GM18867 (cell line): ENCODE results near the gene RETREG1.
"Not testable (repeated sequence)": the region's sequence is repeated elsewhere in the genome, so short reads cannot be mapped to it uniquely, and the experiment has no call there.

Experiments used
- ATAC-seq: cut with Tn5 transposase; IDR thresholded peaks from one replicate; pipeline ENCODE4 v1.9.1; 2021; ENCODE audit warnings: mild to moderate bottlenecking, moderate library complexity; ENCODE audit not compliant: unreplicated experiment

Gene RETREG1

DNA sequence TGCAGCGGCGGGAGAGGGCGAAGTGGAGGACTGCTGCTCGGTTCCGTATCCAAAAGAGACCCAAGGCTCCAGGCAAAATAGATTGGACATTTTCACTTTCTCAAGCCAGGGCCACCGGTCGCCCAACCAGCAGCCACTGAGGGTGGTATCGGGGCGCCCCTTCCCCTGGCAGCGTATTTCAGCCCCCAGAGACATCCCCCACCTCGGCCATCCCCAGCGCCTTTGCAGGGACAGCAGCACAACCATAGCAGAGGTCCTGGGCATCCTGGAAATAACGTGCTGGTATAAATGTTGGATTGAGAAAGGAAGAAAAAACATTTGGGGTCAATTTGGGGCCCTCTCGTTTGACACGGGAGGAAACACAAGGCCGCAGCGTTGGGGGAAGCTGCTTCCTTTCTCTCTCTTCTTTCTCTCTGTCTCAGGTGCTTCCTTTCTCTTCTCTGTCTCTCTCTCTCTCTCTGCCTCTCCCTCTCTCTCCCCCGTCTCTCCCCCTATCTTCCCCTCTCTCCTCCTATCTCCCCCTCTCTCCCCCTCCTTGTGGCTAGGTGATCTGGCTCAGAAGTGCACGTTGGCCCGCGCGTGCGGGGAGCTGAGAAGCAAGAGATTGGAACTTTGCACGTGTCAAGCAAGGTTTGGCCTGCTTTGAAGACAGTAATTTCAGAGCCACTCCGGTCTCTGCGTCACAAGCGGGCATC is 624 bp upstream of the RETREG1 start:
- ATAC-seq: no peak

DNA sequence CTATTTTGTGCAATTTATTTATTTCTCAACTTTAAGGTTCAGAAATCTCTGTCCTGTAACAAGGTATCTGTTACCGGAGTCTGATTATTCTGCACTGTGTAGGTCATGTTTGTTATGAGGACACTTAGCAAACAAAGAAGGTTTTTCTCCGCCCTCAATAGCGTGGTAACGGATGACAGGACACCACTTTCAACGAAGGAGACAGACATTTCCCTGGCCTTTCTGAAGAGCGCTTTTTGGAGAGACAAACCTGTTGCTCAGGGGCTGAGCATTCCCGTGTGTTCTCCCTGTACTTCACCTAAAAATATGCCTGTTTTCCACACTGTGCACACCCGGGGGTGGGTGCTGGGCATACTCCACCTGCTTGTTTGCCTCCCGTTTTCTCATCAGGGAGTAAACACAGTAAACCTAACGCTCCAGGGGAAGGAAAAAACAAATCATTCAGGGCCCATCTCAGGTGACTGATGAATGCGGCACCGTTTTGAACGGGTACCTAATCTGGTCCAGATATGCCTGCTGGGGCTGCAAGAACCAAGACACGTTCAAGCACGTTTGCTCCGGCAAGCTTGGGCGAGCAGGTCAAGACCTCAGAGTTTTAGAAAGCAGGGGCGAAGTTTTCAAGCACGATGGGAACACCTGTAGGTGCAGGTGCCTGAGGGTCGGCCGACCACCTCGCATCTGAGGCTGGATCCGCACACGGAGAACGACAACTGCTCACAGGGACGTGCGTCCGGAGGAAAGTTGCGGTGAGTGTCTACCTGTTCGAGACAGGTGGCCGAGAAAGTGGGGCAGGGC is 859 bp downstream of the RETREG1 start:
- peak; percentile 4 for ATAC-seq

DNA sequence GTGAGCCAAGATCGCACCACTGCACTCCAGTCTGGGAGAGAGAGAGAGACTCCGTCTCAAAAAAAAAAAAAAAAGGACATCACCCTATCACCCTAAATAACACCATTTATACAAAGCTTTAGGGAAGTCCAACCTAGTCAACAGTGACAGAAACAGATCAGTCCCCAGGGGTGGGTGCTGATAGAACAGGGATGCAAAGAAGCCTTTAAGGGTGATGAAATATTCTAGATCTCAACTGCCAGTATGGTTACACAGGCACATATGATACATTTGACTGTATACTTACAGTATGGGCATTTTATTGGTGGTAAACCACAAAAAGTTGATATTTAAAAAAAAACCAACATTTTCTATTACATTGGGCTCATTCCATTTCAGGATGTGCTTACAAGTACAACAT is 4.8 kb downstream of the RETREG1 start:
- ATAC-seq: no peak

DNA sequence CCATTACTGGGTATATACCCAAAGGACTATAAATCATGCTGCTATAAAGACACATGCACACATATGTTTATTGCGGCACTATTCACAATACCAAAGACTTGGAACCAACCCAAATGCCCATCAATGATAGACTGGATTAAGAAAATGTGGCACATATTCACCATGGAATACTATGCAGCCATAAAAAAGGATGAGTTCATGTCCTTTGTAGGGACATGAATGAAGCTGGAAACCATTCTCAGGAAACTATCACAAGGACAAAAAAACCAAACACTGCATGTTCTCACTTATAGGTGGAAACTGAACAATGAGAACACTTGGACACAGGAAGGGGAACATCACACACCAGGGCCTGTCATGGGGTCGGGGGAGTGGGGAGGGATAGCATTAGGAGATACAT is 5.9 kb downstream of the RETREG1 start:
- ATAC-seq: not testable (repeated sequence)

DNA sequence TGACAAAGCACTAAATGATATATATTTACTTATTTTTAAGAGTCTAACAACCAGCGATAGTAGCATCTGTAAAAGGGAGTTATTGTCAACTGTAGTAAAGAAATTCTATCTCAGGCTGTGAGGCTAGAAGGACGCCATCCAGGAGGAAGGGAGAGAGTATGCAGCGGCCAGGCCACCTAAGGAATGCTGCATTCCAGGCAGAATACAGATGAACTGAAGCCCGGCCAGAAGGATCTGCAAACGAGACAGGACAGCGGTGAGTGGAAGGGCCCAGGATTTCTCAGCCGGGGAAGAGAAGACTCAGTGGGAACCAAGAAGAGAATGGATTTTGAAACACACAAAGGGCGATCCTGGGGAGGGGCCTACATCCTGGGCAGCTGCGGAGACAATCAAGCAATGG is 7.4 kb downstream of the RETREG1 start:
- no peak for ATAC-seq

DNA sequence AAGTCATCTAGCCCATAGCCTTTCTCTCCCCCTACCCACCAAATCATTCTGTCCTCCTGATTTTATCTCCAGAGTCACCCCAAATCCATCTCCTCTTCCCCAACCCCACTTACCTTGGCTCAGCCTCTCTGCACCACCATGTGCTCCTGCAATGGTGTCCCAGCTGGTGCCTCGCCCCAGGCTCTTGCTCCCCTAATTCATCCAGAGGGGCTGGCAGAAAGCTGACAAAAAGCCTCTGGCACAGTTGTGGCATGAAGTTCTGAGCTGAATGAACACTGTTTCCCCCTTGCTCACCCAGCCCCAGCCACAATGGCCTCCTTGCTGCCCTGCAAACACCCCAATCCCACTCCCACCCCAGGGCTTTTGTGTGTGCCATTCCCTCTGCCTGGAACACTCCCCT is 10.2 kb downstream of the RETREG1 start:
- no peak for ATAC-seq

DNA sequence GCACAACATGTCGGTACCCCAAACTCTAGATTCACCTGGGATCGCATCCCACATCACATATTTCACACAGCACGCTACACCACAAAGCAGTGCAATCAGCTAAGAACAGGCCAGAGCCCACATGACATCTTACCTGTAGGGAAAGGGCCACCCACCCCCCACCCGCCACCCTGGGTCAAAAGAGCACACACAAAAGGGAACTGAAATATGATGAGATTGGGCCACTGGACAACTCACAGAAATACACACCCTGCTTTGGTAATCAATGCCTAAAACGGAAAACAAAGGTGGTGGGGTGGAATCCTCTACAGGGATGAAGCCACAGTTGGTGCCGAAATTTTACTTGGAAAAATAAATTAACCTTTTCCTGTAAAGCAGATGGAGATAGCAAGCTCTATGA is 13.1 kb downstream of the RETREG1 start:
- peak; percentile 22 for ATAC-seq

DNA sequence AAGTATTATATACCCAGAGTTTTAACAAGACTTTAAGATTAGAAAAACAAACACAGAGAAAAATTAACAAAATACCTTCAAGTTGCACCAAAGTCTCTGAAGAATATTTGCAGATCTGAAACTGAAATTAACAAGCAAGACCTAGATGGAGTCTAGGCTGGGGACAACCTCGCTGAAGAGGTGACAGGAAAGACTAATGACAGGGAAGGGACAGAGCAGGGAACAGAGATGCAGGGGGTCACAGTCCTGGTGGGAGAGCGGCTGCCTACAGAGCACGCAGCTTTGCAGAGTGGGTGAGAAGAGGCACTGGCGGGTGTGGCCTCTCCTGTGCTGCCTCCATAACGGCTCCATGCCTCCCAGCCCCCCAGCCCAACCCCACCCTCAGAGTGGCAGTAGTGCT is 13.5 kb downstream of the RETREG1 start:
- peak; percentile 66 for ATAC-seq

DNA sequence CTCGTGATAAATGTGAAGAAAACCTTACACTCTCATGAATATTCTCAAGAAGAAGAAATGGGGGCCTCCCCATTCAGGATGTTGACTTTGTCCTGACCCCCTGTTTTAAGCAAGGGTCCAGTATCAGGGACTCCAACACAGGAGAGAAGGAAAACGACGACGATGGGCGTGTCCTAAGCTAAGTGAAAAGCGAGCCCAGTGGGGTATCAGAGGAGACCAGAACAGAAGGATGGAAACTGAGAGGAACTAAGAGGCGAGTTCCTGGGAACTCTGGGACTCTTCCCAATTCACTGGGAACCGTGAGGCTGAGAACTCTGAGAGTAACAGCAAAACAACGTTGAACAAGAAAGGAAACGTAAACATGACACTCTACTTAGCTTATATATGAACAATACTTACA is 14.6 kb downstream of the RETREG1 start:
- ATAC-seq: no peak

DNA sequence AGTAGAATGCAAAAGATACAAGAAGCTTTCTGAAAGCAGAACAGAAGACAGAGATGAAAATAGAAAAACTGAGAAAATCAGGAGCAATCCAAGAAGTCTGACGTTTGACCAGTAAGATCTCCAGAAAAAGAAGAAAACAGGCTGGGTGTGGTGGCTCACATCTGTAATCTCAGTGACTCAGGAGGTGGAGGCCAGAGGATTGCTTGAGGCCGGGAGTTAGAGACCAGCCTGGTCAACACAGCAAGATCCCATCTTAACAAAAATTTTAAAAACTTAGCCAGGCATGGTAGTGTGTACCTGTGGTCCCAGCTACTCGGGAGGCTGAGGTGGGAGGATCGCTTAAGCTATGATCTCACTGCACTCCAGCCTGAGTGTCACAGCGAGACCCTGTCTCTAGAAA is 15.9 kb downstream of the RETREG1 start:
- ATAC-seq: no peak

DNA sequence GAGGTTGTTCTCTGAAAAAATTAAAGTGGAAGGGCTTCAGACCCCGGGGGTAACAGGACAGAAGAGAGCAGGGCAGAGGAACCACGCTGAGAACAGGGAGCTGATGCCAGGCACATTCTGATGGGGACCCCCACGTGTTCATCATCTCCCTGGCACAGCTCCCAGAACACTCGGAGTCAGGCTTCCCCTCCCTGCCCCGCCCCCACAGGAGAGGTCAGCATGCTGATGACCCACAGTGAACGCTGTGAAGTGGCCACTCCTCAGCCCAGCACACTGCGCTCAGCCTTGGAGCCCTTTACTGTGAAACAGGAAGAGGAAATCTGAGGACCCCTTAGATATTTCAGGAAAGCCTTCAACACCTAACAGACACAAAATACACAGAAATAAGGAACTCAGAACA is 16.4 kb downstream of the RETREG1 start:
- no peak for ATAC-seq

DNA sequence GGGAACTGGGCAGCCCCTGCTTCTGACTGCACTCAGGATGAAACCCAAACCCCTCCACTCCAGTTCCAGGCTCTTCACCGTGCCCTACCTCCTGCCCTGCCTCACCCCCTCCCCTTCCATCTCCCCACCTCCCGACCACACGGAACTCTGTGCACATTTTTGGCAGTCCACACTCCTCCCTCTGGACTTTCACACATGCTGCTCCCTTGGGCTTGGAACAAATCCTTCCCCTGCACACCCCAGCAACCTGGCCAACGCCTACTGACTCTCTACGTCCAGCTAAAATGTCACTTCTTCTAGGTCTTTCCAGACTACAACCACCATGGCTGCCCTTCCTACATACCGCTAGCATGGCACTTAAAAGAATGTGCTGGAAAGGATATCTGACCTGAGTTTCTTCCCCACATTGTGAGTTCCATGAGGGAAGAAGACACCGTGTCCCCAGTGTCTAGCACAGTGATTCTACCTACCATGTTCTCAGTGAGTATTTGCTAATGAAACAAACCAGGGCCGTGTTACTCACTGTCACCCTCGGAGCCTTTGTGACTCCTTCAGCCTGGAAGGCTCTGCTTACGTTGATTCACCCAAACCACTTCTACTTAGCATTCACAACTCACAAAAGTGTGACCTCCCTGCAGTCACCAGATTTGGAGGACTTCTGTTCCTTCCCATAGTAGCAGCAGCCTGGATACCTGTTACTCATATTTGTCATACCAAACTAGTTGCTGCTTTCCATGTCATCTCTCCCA is 18.7 kb downstream of the RETREG1 start:
- ATAC-seq: no peak

DNA sequence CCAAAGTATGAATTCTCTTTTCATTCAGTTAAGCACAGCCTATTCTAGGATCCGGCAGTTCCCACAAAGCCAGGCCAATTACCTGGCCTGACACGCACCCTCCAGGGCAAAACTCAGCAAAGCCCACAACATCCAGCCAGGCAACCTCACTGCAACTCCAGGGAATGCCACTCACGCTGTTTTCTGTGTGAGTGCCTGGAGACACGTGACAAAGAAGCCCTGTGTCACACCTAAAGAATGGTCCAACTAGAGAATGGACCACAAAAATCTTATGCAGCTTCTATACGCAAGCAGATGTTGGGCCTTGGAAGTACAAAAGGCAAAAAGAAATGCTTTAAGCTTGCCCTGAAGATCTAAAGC is 20.2 kb downstream of the RETREG1 start:
- no peak for ATAC-seq

DNA sequence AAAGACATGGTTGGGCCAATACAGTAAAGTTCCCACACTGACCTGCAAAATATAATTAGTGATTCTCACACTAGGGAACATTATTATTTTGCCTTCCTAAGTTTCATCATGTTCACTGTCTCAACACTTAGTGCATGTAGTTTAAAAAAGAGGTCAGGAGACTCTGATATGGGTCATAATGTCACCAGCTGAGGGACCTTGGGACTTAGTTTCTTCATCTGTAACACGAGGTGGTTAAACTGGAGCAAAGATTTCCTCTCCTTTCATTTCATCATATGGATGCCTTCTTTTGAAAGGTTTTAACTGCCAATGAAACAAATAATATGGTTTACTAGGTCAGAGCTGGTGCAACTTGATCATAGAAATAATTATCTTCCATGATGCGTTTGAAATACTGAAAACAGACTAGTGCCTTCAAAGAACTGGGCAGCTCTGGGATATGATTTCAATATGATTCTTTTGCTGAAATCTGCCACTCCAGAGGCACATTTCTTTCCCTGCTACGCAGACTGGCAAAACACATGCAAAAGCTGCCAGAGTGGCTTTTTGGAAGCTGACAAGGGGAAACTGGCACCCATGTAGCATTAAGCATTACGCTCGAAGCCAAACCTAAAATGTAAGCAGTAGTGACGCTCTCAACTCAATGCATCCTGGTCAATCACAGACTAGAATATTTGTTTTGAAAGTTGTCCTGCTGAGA is 20.8 kb downstream of the RETREG1 start:
- ATAC-seq: no peak

DNA sequence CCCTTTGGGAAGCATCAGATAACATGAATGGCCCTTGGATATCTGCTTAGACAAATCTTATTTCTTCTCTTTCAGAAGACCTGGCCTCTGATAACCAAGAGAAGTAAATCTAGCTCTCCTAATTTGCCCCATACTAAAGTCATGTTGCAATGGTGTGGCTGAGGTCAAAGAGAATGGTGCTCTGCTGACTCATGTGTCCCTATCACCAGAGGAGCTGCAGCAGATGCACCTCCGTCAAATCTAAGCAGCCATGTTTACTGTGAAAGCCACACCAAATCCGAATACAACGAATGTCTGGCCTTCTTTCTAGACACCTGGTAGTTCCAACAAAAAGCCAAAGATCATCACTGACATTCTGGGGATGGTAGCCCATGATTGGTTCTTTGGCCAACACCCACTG is 23.2 kb downstream of the RETREG1 start:
- no peak for ATAC-seq

DNA sequence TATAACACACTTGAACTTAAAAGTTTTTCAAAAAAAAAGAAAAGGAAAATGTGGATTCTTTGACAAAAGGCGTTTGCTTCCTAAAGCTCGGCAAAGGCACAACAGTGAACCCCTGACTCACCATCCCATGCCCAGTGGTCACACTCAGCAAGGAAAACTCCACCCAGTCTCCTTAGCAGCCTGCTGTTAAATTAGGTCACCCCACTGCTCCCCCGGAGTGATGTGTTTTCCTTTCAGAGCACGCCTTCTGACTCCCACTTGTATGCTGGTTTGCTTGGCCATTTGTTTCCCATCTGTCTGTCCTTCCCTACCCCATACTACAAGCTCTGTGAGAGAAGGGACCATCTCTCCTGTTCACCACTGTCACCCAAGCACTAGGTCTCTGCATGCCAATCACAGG is 23.8 kb downstream of the RETREG1 start:
- no peak for ATAC-seq

DNA sequence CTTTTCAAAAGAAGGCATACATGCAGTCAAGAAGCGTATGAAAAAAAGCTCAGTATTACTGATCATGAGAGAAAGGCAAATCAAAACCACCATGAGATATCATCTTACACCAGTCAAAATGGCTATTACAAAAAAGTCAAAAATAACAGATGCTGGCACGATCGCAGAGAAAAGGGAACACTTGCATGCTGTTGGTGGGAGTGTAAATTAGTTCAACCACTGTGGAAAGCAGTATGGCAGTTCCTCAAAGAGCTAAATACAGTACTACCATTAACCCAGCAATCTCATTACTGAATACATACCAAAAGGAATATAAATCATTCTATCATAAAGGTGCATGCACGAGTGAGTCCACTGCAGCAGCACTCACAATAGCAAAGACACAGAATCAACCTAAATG is 24.5 kb downstream of the RETREG1 start:
- no peak for ATAC-seq

DNA sequence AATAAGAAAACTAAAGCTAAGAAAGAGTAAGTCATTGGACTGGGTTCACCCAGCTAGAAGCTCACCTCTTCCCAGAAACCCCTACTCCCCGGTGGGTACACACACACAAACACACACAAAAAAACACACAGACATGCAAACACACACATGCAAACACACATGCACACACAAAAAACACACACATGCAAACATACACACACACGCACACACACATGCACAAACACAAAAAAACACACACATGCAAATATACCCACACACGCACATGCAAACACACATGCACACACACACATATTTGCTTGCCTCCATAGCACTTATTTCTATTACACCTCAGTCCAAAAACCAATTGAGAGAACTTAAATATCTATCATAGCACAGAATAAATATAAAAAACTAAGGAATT is 26.1 kb downstream of the RETREG1 start:
- no peak for ATAC-seq

DNA sequence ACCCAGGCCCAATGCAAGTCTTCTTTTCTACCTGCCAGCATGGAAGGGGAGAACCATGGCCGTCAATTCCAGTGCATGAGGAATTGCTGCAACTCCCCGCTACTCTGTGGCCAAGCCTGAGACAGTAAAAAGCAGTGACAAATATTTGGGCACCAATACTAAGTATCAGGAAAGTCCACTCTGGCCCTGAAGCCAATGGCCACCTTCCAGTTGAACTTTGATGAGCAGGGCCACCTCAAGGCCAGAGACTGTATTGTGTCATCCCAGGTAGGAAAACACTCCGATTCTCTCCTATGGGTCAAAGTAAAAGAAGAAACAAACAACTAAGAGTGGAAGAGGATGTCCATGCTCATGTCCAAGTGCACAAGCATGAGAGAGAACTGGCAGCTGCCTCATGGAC is 27.1 kb downstream of the RETREG1 start:
- no peak for ATAC-seq

DNA sequence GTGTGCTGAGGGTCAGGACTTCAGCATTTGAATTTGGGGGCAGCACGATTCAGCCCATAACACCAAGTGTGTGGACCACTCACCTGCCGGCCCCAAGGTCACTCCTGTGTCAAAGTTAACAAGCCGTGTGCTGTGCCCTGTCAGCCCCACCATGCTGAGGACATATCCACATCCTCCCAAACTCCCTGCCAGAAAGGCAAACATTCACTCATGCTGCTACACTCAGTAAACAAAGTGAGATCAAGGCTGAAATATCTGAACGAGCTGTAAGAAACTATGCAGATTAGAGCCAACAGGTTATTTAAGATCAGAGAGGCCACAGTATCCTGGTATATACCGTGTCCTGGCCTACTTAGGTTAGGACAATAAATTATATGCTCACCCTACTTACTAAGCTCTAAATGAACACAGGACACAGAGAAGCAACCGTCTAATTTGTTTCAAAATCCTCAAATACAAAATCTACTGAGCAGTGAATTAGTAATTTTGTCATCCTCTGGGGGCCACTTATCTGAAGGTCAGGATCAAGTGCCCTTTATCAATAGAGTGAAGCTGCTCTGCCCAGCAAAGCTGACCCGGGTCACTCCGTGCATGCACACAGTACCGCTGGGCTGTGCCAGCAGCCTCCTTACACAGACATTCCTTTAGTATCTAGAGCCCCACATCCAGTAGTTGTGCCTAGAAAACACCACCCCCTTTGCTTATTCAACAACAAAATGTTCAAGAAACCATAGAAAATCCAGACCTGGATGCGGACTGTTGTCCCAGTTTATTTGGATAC is 28.2 kb downstream of the RETREG1 start:
- ATAC-seq: no peak

DNA sequence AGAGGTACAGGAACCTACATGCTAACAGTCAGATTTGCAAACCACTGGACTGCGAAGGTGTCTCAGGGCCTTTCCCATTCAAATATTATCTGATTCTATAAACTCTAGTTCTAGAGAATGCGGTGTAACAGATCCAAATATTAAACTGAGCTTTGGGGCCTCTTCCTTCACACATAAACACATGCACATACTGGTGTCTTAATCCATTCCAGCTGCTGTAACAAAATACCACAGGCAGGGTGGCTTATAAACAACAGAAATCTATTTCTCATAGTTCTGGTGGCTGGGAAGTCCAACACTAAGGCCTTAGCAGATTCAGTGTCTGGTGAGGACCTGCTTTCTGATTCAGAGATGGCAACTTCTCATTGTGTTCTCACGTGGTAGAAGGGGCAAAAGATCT is 30.2 kb downstream of the RETREG1 start:
- ATAC-seq: no peak
